Spleen (tissue), 11 donors: Measurements from ENCODE around the gene ARID5A. TPM values are rescaled to one million over a fixed set of nuclear protein-coding genes. Genes with fewer than 3 reads are reported as not detected.

ENCODE experiments used
- DNase-seq: peaks from one replicate; pipeline ENCODE4 v3.0.0-alpha.2; 2020
- H3K27ac ChIP-seq, 8 donors: fragments of 200-600 bp; sonication (generic) in 7 of 8; 1 replicate in 4 of 8; 2 replicates in 4 of 8; pipeline versions ENCODE4 v1.5.0 to v1.8.0; 2016 to 2021; ENCODE audit warnings: inconsistent platforms in 4 of 8, mild to moderate bottlenecking in 4 of 8, moderate library complexity in 1 of 8
- H3K27me3 ChIP-seq, 7 donors: fragments of 200-600 bp; sonication (generic) in 6 of 7; replicated peaks in 1 of 7; 1 replicate in 4 of 7; 2 replicates in 3 of 7; pipeline versions ENCODE4 v1.5.0 to v1.8.0; 2016 to 2021; ENCODE audit warnings: inconsistent platforms in 3 of 7, mild to moderate bottlenecking in 1 of 7
- H3K36me3 ChIP-seq, 6 donors: fragments of 200-600 bp; sonication (generic) in 5 of 6; 1 replicate in 4 of 6; 2 replicates in 2 of 6; pipeline versions ENCODE4 v1.5.0 to v1.8.0; 2016 to 2021; ENCODE audit warnings: inconsistent platforms in 2 of 6
- H3K4me1 ChIP-seq, 6 donors: fragments of 200-600 bp; sonication (generic) in 5 of 6; 1 replicate in 3 of 6; 2 replicates in 3 of 6; pipeline versions ENCODE4 v1.5.0 to v1.8.0; 2016 to 2021; ENCODE audit warnings: inconsistent platforms in 3 of 6
- H3K4me3 ChIP-seq, 8 donors: fragments of 200-600 bp; sonication (generic) in 7 of 8; 1 replicate in 4 of 8; 2 replicates in 4 of 8; pipeline versions ENCODE4 v1.5.0 to v1.8.0; 2016 to 2021; ENCODE audit warnings: inconsistent platforms in 4 of 8, mild to moderate bottlenecking in 4 of 8, moderate library complexity in 2 of 8
- H3K9me3 ChIP-seq, 8 donors: fragments of 200-600 bp; sonication (generic) in 7 of 8; 1 replicate in 4 of 8; 2 replicates in 4 of 8; pipeline versions ENCODE4 v1.5.0 to v1.8.0; 2016 to 2021; ENCODE audit warnings: inconsistent platforms in 4 of 8
- CTCF ChIP-seq, 11 experiments: fragments of 200-600 bp in 7 of 11; fragments of 450-650 bp in 4 of 11; sonication (generic) in 4 of 11; IDR thresholded peaks in 8 of 11; conservative IDR thresholded peaks in 3 of 11; 1 replicate in 7 of 11; 2 replicates in 4 of 11; pipeline versions ENCODE4 v1.4.0 to v1.8.0; 2016 to 2021; ENCODE audit warnings: antibody characterized with exemption in 11 of 11, inconsistent platforms in 4 of 11, mild to moderate bottlenecking in 1 of 11
- POLR2A ChIP-seq, 3 donors: fragments of 450-650 bp; IDR thresholded peaks; one replicate each; pipeline ENCODE4 v1.5.1; 2017; ENCODE audit warnings: antibody characterized with exemption in 3 of 3, mild to moderate bottlenecking in 1 of 3
- POLR2AphosphoS5 ChIP-seq, 3 donors: sonication (generic); formaldehyde crosslinking; IDR thresholded peaks; one replicate each; pipeline ENCODE4 v1.5.1; 2017; ENCODE audit warnings: antibody characterized with exemption in 3 of 3
- WGBS, 5 donors: extraction: QIAGEN DNeasy Blood & Tissue Kit in 3 of 5; methylation state at CpG; one replicate each; pipeline versions ENCODE4 v1.1.5 to v1.1.7; 2013 to 2018; 5-methylcytosine and 5-hydroxymethylcytosine counted together
- intact Hi-C: fragments of 100-400 bp; cut with DNase I; formaldehyde crosslinking; loops from one replicate; pipeline ENCODE4 v1.15.0; 2023; ENCODE audit warnings: low total_unique reads
- polyA plus RNA-seq, 3 donors: library from polyadenylated mRNA; stranded (reverse); fragments of 200-250 nt; gene quantifications; one replicate each; pipeline ENCODE4 v1.2.1, GENCODE V29; 2013
- total RNA-seq, 7 donors: library from RNA; depleted of rRNA in 3 of 7; stranded (reverse); fragments of >200 nt in 3 of 7; fragmentation: NEBNext Ultra II Directional in 4 of 7; extraction: Animal tissue kit (Norgen Biotek cat#: 25700) in 4 of 7; gene quantifications; one replicate each; pipeline versions ENCODE4 v1.1.0 to v1.2.1, GENCODE V29; 2016 to 2021
- donor health status: healthy with polysubstance abuse.
- donor health status: DM: no; HTN: no; CAD: no; lungs with moderate emphysema.
- donor health status: DM: no; HTN: no; CAD: no.
- donor health status: Bipolar disorder and iron deficiency.
- donor health status: healthy.
- donor health status: DM: no; HTN: no; CAD: no.
- donor health status: DM: yes; HTN: yes; CAD: no.

Gene ARID5A
- total and polyA plus RNA-seq, 10 donors = 30.8 to 121 (median 48.9) TPM

GRCh38 chr2:96509847-96510230, 26.7 kb upstream of the ARID5A start:
- Histone ChIP-seq H3K4me1 (peaks cover 7 to 36% (median 23%) of the 10 kb centered on the region in 6 donors), H3K36me3 (no peaks in the 10 kb centered on the region), H3K27me3 (peaks cover 0 to 22% (median 0%) of the 10 kb centered on the region in 7 donors), H3K4me3 (peak overlapping the region in 1 of 8 donors; percentile 22), H3K27ac (no peak overlapping the region), H3K9me3 (no peaks in the 10 kb centered on the region)
- no peak for DNase-seq
- WGBS, 5 donors = 54 to 70% (median 63%) methylated on average over 9 to 11 of the region's 11 CpGs
- no peak for TF ChIP-seq POLR2AphosphoS5 (IDR thresholded peaks at IDR 0.05)
- TF ChIP-seq CTCF (IDR thresholded peaks at IDR 0.05 in 8 of 11, conservative IDR thresholded peaks at IDR 0.05 in 3 of 11) = no peak
- TF ChIP-seq POLR2A (IDR thresholded peaks at IDR 0.05) = no peak
- intact Hi-C loops = loop anchor here (5.0 to 10.0 kb wide), 2 partner anchors 103 to 205 kb away; partner anchors contain the start of gene SNRNP200

GRCh38 chr2:96510931-96511595, 25.5 kb upstream of the ARID5A start:
- Histone ChIP-seq H3K27me3 (peaks cover 0 to 22% (median 0%) of the 10 kb centered on the region in 7 donors), H3K9me3 (no peaks in the 10 kb centered on the region), H3K4me3 (no peak overlapping the region), H3K27ac (no peak overlapping the region), H3K36me3 (no peaks in the 10 kb centered on the region), H3K4me1 (peaks cover 7 to 31% (median 23%) of the 10 kb centered on the region in 6 donors)
- TF ChIP-seq POLR2A (IDR thresholded peaks at IDR 0.05) = no peak
- no peak for TF ChIP-seq POLR2AphosphoS5 (IDR thresholded peaks at IDR 0.05)
- no peak for TF ChIP-seq CTCF (IDR thresholded peaks at IDR 0.05 in 8 of 11, conservative IDR thresholded peaks at IDR 0.05 in 3 of 11)
- 77 to 90% (median 81%) methylated on average over 6 of the region's 6 CpGs for WGBS, 5 donors
- intact Hi-C loops = loop anchor here (10.0 kb wide), 1 partner anchor 206 kb away; the partner anchor contains the start of gene SNRNP200
- DNase-seq = no peak

DNA sequence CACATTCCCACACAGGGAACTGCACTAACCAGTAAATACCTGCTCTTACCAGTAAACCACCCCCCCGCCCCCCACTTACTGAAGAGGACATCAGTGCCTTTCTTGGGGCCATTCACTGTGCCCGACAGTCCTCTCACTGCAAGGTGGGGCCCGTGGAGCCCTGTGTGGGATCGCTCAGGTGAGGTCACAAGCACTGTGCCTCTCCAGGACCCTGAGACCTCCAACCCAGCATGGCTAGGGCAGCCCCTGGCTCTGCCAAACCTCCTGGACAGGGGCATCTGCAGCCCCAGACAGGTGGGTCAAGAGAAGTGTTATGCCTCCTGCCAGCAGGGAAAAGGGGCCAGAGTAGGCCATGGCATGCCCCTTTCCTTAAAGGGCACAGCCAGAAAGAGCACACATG, 24.7 kb upstream of the ARID5A start:
- TF ChIP-seq CTCF (IDR thresholded peaks at IDR 0.05 in 8 of 11, conservative IDR thresholded peaks at IDR 0.05 in 3 of 11) (no peak), POLR2AphosphoS5 (IDR thresholded peaks at IDR 0.05) (no peak), POLR2A (IDR thresholded peaks at IDR 0.05) (no peak)
- peaks cover 0 to 22% (median 0%) of the 10 kb centered on the region in 7 donors for H3K27me3 ChIP-seq
- H3K9me3 ChIP-seq = peaks cover 0 to 6% (median 5%) of the 10 kb centered on the region in 8 donors
- no peaks in the 10 kb centered on the region for H3K36me3 ChIP-seq
- H3K4me1 ChIP-seq = peaks cover 7 to 31% (median 23%) of the 10 kb centered on the region in 6 donors
- no peak for DNase-seq
- no peak overlapping the region for H3K4me3 ChIP-seq
- no peak overlapping the region for H3K27ac ChIP-seq
- intact Hi-C loops = loop anchor here (10.0 kb wide), 1 partner anchor 207 kb away; the partner anchor contains the start of gene SNRNP200
- 86 to 95% (median 91%) methylated on average over 4 of the region's 4 CpGs for WGBS, 5 donors

GRCh38 chr2:96512341-96512740, 24.2 kb upstream of the ARID5A start:
- no peak for DNase-seq
- peaks cover 7 to 27% (median 22%) of the 10 kb centered on the region in 6 donors for H3K4me1 ChIP-seq
- peaks cover 0 to 22% (median 0%) of the 10 kb centered on the region in 7 donors for H3K27me3 ChIP-seq
- no peak for TF ChIP-seq CTCF (IDR thresholded peaks at IDR 0.05 in 8 of 11, conservative IDR thresholded peaks at IDR 0.05 in 3 of 11)
- TF ChIP-seq POLR2A (IDR thresholded peaks at IDR 0.05) = no peak
- no peak for TF ChIP-seq POLR2AphosphoS5 (IDR thresholded peaks at IDR 0.05)
- H3K36me3 ChIP-seq = no peaks in the 10 kb centered on the region
- WGBS, 5 donors = 90 to 94% (median 93%) methylated on average over 4 of the region's 4 CpGs
- H3K4me3 ChIP-seq = no peak overlapping the region
- H3K27ac ChIP-seq = no peak overlapping the region
- peaks cover 0 to 11% (median 10%) of the 10 kb centered on the region in 8 donors for H3K9me3 ChIP-seq
- intact Hi-C loops = loop anchor here (10.0 kb wide), 1 partner anchor 208 kb away; the partner anchor contains the start of gene SNRNP200
